Caco-2 (cell line): ENCODE measurements around the gene FAM110A. TPM values are rescaled to one million over a fixed set of nuclear protein-coding genes. Genes with fewer than 3 reads are reported as not detected.

Experiments used
- BruUV-seq: library from RNA; stranded (reverse); fragments of 400-500 nt; replicated peaks from 2 replicates; lab custom pipeline; 2021; lab: Mats Ljungman, UMichigan
- CTCF ChIA-PET: fragments of 300-600 bp; sonication (Branson Sonifier 250); formaldehyde crosslinking; loops from one replicate; lab custom pipeline; 2022; ENCODE audit warnings: antibody characterized with exemption; lab: Charles Lee
- POLR2A ChIA-PET: fragments of 300-600 bp; sonication (Branson Sonifier 250); formaldehyde crosslinking; loops from one replicate; lab custom pipeline; 2022; ENCODE audit warnings: antibody characterized with exemption; lab: Charles Lee
- DNase-seq, 2 experiments: peaks; one replicate each; pipeline versions ENCODE4 v3.0.0 to v3.0.0-alpha.2; 2020 to 2022
- H3K27me3 ChIP-seq: replicated peaks from 2 replicates; pipeline ENCODE4 v1.6.0; 2011; ENCODE audit warnings: low read length; ENCODE audit not compliant: control insufficient read depth, insufficient read depth
- H3K36me3 ChIP-seq: 2 replicates; pipeline ENCODE4 v1.5.1; 2011; ENCODE audit warnings: low read length; ENCODE audit not compliant: control insufficient read depth, insufficient read depth
- H3K4me1 ChIP-seq: fragments of 250-450 bp; sonication (Bioruptor Pico); 2 replicates; pipeline ENCODE4 v1.5.1; 2020; ENCODE audit warnings: mild to moderate bottlenecking
- H3K4me3 ChIP-seq: 2 replicates; pipeline ENCODE4 v1.5.1; 2011; ENCODE audit warnings: low read depth, mild to moderate bottlenecking, control low read depth, low read length
- H3K9me3 ChIP-seq: fragments of 250-450 bp; sonication (Bioruptor Pico); 2 replicates; pipeline ENCODE4 v1.5.1; 2020; ENCODE audit warnings: mild to moderate bottlenecking, moderate library complexity
- H3K27ac Mint-ChIP-seq: one replicate; pipeline ENCODE4 v1.8.0; 2022; ENCODE audit warnings: mixed read lengths; ENCODE audit not compliant: unreplicated experiment
- H3K27me3 Mint-ChIP-seq: one replicate; pipeline ENCODE4 v1.8.0; 2022; ENCODE audit warnings: mixed read lengths; ENCODE audit not compliant: insufficient read depth, unreplicated experiment
- H3K36me3 Mint-ChIP-seq: one replicate; pipeline ENCODE4 v1.8.0; 2022; ENCODE audit warnings: mild to moderate bottlenecking, mixed read lengths; ENCODE audit not compliant: insufficient read depth, unreplicated experiment
- H3K4me1 Mint-ChIP-seq: one replicate; pipeline ENCODE4 v1.8.0; 2022; ENCODE audit warnings: low read depth, mixed read lengths; ENCODE audit not compliant: unreplicated experiment
- H3K4me3 Mint-ChIP-seq: one replicate; pipeline ENCODE4 v1.8.0; 2022; ENCODE audit warnings: mild to moderate bottlenecking, moderate library complexity, mixed read lengths; ENCODE audit not compliant: unreplicated experiment
- H3K9me3 Mint-ChIP-seq: one replicate; pipeline ENCODE4 v1.8.0; 2022; ENCODE audit warnings: mixed read lengths; ENCODE audit not compliant: unreplicated experiment
- intact Hi-C: fragments of 100-400 bp; cut with micrococcal nuclease; formaldehyde crosslinking; loops from one replicate; pipeline ENCODE4 v1.10.0; 2022; ENCODE audit not compliant: unreplicated experiment
- total RNA-seq: library from RNA; stranded (reverse); gene quantifications from 2 replicates; pipeline ENCODE4 v1.2.3, GENCODE V29; 2022
- TF ChIP-seq, protein P1 (sequence below), 2 experiments: fragments of 200-600 bp in 1 of 2; IDR thresholded peaks; 1 replicate in 1 of 2; 2 replicates in 1 of 2; pipeline versions ENCODE4 v1.5.1 to v1.8.0; 2011 to 2022; ENCODE audit warnings: antibody characterized with exemption in 1 of 2, control low read depth in 1 of 2, inconsistent platforms in 1 of 2, low read depth in 1 of 2, low read length in 1 of 2, mild to moderate bottlenecking in 1 of 2, moderate library complexity in 1 of 2; ENCODE audit not compliant: insufficient read depth in 1 of 2, severe bottlenecking in 1 of 2, unreplicated experiment in 1 of 2

FAM110A gene
- total RNA-seq, 1 experiment from 2014 or later = 18.4 TPM

DNA sequence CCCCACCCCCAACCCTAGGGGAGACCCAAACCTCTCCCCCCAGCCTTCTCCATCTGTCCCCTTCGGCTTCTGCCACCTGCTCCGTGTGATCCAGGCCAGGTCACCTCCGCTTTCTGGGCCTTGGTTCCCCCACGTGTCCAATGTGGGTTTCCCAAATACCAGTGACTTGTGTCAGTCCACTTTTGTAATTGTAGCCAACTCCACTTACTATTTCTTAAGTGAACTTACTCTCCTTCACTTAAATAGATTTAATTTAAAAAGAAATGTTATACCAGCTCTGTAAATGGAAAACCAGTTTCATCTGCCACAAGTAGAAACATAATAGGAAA, 10.0 kb upstream of the FAM110A start:
- ChIA-PET CTCF (no interaction called here), POLR2A (no interaction called here)
- peaks cover 7% of the 10 kb centered on the region for H3K4me1 Mint-ChIP-seq
- H3K36me3 Mint-ChIP-seq = peaks cover 11% of the 10 kb centered on the region
- Histone ChIP-seq H3K4me3 (no peak overlapping the region), H3K36me3 (no peaks in the 10 kb centered on the region), H3K9me3 (no peaks in the 10 kb centered on the region), H3K4me1 (peaks cover 13% of the 10 kb centered on the region), H3K27me3 (no peaks in the 10 kb centered on the region)
- H3K4me3 Mint-ChIP-seq = no peak overlapping the region
- TF ChIP-seq, protein P1, sequence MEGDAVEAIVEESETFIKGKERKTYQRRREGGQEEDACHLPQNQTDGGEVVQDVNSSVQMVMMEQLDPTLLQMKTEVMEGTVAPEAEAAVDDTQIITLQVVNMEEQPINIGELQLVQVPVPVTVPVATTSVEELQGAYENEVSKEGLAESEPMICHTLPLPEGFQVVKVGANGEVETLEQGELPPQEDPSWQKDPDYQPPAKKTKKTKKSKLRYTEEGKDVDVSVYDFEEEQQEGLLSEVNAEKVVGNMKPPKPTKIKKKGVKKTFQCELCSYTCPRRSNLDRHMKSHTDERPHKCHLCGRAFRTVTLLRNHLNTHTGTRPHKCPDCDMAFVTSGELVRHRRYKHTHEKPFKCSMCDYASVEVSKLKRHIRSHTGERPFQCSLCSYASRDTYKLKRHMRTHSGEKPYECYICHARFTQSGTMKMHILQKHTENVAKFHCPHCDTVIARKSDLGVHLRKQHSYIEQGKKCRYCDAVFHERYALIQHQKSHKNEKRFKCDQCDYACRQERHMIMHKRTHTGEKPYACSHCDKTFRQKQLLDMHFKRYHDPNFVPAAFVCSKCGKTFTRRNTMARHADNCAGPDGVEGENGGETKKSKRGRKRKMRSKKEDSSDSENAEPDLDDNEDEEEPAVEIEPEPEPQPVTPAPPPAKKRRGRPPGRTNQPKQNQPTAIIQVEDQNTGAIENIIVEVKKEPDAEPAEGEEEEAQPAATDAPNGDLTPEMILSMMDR (IDR thresholded peaks at IDR 0.05; ENCODE audit: insufficient read depth in 1 of 2, low read depth in 1 of 2, low read length in 1 of 2, severe bottlenecking in 1 of 2, unreplicated experiment in 1 of 2) = no peak
- H3K27me3 Mint-ChIP-seq = no peaks in the 10 kb centered on the region
- no TSS peak for BruUV-seq
- intact Hi-C loops = no loop called here
- no peak for DNase-seq
- H3K27ac Mint-ChIP-seq = no peak overlapping the region
- H3K9me3 Mint-ChIP-seq = peaks cover 11% of the 10 kb centered on the region

DNA sequence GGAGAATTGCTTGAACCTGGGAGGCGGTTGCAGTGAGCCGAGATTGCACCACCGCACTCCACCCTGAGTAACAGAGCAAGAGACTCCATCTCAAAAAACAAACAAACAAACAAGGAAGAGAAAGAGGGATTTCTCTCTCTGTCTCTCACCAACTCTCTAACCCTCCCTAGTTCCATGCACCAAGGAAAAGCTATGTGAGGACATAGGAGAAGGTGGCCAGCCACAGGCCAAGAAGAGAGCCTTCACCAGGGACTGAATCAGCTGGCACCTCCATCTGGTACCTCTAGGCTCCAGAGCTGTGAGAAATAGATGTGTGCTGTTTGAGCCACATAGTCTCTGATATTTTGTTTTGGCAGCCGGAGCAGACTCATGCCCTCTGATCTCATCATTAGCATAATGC, 9.0 kb upstream of the FAM110A start:
- POLR2A ChIA-PET = no interaction called here
- CTCF ChIA-PET = no interaction called here
- Histone ChIP-seq H3K36me3 (no peaks in the 10 kb centered on the region), H3K4me1 (peaks cover 21% of the 10 kb centered on the region), H3K27me3 (no peaks in the 10 kb centered on the region), H3K9me3 (no peaks in the 10 kb centered on the region), H3K4me3 (no peak overlapping the region)
- no peak for DNase-seq
- H3K27ac Mint-ChIP-seq = no peak overlapping the region
- no peaks in the 10 kb centered on the region for H3K27me3 Mint-ChIP-seq
- TF ChIP-seq, protein P1 (IDR thresholded peaks at IDR 0.05; ENCODE audit: insufficient read depth in 1 of 2, low read depth in 1 of 2, low read length in 1 of 2, severe bottlenecking in 1 of 2, unreplicated experiment in 1 of 2) = no peak
- peaks cover 7% of the 10 kb centered on the region for H3K4me1 Mint-ChIP-seq
- intact Hi-C loops = no loop called here
- H3K9me3 Mint-ChIP-seq = peaks cover 11% of the 10 kb centered on the region
- no TSS peak for BruUV-seq
- H3K4me3 Mint-ChIP-seq = no peak overlapping the region
- H3K36me3 Mint-ChIP-seq = peaks cover 8% of the 10 kb centered on the region

DNA sequence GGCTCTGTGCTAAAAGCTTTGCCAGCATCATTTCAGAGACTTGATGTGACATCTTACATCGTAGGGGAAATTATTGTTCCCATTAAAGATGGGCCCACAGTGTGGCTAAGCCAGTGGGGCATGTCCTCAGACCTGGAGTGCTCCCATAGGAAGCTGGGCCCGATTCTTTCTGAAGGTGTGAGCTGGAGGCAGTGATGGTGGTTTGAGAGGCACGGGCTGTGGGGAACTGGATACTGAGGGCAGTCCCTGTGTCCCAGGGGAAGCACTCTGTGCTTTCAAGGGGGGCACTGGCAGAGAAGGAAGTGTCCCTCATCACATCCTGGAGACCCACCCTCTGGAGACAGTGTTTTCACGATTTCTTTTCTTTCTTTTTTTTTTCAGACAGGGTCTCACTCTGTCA, 8.6 kb upstream of the FAM110A start:
- Mint-ChIP-seq H3K27ac (no peak overlapping the region), H3K4me1 (peaks cover 7% of the 10 kb centered on the region), H3K4me3 (no peak overlapping the region), H3K9me3 (peaks cover 10% of the 10 kb centered on the region), H3K36me3 (peaks cover 4% of the 10 kb centered on the region), H3K27me3 (no peaks in the 10 kb centered on the region)
- DNase-seq = no peak
- intact Hi-C loops = no loop called here
- TF ChIP-seq, protein P1 (IDR thresholded peaks at IDR 0.05; ENCODE audit: insufficient read depth in 1 of 2, low read depth in 1 of 2, low read length in 1 of 2, severe bottlenecking in 1 of 2, unreplicated experiment in 1 of 2) = no peak
- Histone ChIP-seq H3K4me3 (no peak overlapping the region), H3K27me3 (no peaks in the 10 kb centered on the region), H3K4me1 (peaks cover 25% of the 10 kb centered on the region), H3K9me3 (no peaks in the 10 kb centered on the region), H3K36me3 (no peaks in the 10 kb centered on the region)
- CTCF ChIA-PET = no interaction called here
- no TSS peak for BruUV-seq
- POLR2A ChIA-PET = no interaction called here
